Activated CD4-positive, alpha-beta T cell treated with anti-CD3 and anti-CD28 coated beads, Interleukin-2, amount 10 ng/mL, durations not matched to agents 24 days and 14 days (primary cell): Measurements from ENCODE around the gene ALG2. TPM values are rescaled to one million over a fixed set of nuclear protein-coding genes. Genes with fewer than 3 reads are reported as not detected.

Experiments used
- DNase-seq: peaks from one replicate; pipeline ENCODE4 v3.0.0; 2022
- H3K27ac Mint-ChIP-seq: one replicate; pipeline ENCODE4 v1.8.0; 2022; ENCODE audit warnings: mild to moderate bottlenecking, mixed read lengths
- H3K27me3 Mint-ChIP-seq: one replicate; pipeline ENCODE4 v1.8.0; 2022; ENCODE audit warnings: mixed read lengths
- H3K36me3 Mint-ChIP-seq: one replicate; pipeline ENCODE4 v1.8.0; 2022; ENCODE audit warnings: low read depth, mild to moderate bottlenecking, mixed read lengths
- H3K4me1 Mint-ChIP-seq: one replicate; pipeline ENCODE4 v1.8.0; 2021; ENCODE audit warnings: mixed read lengths
- H3K4me3 Mint-ChIP-seq: one replicate; pipeline ENCODE4 v1.8.0; 2022; ENCODE audit warnings: mild to moderate bottlenecking, moderate library complexity, mixed read lengths
- H3K9me3 Mint-ChIP-seq: one replicate; pipeline ENCODE4 v1.8.0; 2021; ENCODE audit warnings: mixed read lengths
- intact Hi-C: fragments of 100-400 bp; cut with micrococcal nuclease; formaldehyde crosslinking; loops from one replicate; pipeline ENCODE4 v1.15.1; 2023
- total RNA-seq: library from RNA; stranded (reverse); gene quantifications from 2 replicates; pipeline ENCODE4 v1.2.3, GENCODE V29; 2022

Gene ALG2
- total RNA-seq, 1 donor from 2014 or later: 29.2 TPM

DNA sequence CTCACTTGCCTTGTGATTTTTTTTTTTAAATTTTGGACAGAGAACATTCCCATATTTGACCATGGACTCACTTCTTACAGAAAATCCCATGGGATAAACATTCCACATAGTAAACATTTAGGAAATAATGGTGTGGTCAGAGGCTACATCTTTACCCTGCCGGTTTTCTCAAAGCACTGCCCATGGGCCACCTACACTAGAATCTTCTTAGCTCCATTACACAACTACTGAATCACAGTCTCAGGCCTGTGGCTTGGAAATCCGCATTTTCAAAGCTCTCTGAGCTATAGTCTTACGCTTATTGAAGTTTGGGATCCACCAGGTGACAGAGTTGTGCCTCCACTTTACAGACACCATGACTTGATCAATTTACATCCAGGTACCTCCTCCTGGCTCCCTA lies 39.4 kb downstream of the ALG2 start:
- Mint-ChIP-seq H3K4me3 (no peak overlapping the region), H3K9me3 (no peaks in the 10 kb centered on the region), H3K27ac (no peak overlapping the region), H3K27me3 (peaks cover 2% of the 10 kb centered on the region), H3K4me1 (peaks cover 53% of the 10 kb centered on the region), H3K36me3 (no peaks in the 10 kb centered on the region)
- no peak for DNase-seq
- intact Hi-C loops: loop anchor here (5.0 to 10.0 kb wide), 4 partner anchors 252 to 1412 kb away; no protein-coding TSS in a partner anchor

DNA sequence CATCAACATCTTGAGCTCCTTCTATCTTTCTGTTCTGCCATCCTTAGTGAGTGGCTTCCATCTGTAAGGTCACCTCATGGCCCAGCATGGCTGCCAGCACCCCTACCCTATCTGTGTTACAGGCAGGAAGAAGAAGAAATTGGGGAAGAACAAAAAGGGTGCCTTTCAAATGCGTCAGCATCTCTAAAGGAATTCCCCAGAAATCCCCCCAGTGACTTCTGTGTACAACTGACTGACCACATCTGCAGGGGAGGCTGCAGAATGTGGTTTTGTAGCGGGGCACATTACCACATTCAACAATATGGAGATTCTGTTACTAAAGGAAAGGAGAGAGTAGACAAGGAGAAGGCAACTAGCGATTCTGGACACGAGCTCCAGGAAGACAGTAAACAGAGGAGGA lies 40.1 kb downstream of the ALG2 start:
- peak; percentile 77 for DNase-seq
- H3K27me3 Mint-ChIP-seq: peaks cover 4% of the 10 kb centered on the region
- H3K27ac Mint-ChIP-seq: peak overlapping the region; percentile 87
- no peaks in the 10 kb centered on the region for H3K9me3 Mint-ChIP-seq
- intact Hi-C loops: loop anchor here (2.0 to 10.0 kb wide), 5 partner anchors 253 to 1413 kb away; partner anchors contain the start of gene NR4A3
- H3K4me1 Mint-ChIP-seq: peaks cover 53% of the 10 kb centered on the region
- no peaks in the 10 kb centered on the region for H3K36me3 Mint-ChIP-seq
- H3K4me3 Mint-ChIP-seq: peak overlapping the region; percentile 70

DNA sequence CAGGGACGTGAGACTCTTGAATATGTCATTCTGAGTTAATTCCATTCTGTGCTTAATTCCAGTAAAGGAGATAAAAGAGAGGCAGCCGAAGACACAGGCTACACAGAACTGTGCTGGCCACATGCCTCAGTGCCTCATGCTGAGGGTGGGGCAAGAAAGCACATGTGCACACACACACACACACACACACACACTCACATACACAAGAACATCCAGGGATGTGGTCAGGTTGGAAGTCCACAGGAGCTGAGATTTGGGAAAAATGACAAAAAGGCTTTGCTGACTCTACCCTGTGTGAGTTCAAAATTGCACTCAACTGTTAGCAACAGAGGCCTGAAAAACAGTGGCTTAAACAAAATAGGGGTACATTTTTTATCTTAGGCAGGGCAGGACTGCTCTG lies 40.5 kb downstream of the ALG2 start:
- peaks cover 4% of the 10 kb centered on the region for H3K27me3 Mint-ChIP-seq
- no peaks in the 10 kb centered on the region for H3K9me3 Mint-ChIP-seq
- peak overlapping the region; percentile 87 for H3K27ac Mint-ChIP-seq
- peak overlapping the region; percentile 70 for H3K4me3 Mint-ChIP-seq
- intact Hi-C loops: loop anchor here (2.0 to 10.0 kb wide), 5 partner anchors 254 to 1414 kb away; partner anchors contain the start of gene NR4A3
- H3K4me1 Mint-ChIP-seq: peaks cover 51% of the 10 kb centered on the region
- H3K36me3 Mint-ChIP-seq: no peaks in the 10 kb centered on the region
- no peak for DNase-seq

- intact Hi-C loops: loop anchor here (1.0 to 10.0 kb wide), 7 partner anchors 13 to 1414 kb away; partner anchors contain the start of gene NR4A3
- H3K4me1 Mint-ChIP-seq: peaks cover 51% of the 10 kb centered on the region
- peaks cover 4% of the 10 kb centered on the region for H3K27me3 Mint-ChIP-seq
- peak overlapping the region; percentile 70 for H3K4me3 Mint-ChIP-seq
- no peak for DNase-seq
- H3K36me3 Mint-ChIP-seq: no peaks in the 10 kb centered on the region
- peak overlapping the region; percentile 87 for H3K27ac Mint-ChIP-seq
- H3K9me3 Mint-ChIP-seq: no peaks in the 10 kb centered on the region
Observed at GRCh38 chr9:99180662-99181061, 41.1 kb downstream of the ALG2 start.

DNA sequence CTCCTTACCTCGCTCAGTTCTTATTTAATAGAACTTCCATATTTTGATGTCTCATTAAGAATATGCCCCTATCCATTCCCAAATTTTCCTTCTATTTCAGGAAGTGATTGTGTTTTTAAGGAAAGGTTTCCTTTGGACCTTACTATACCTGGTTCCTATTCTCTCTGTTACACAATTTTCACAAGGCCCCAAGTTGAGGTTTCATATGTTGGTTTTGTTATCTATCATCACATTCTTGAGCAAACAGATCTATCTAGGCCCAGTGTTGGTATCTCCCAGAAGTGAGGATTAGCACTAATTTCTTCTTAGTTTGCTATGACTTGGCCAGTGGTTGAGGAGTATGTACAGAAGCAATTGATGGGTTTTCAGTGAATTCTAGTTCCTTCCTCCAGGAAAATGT lies 41.5 kb downstream of the ALG2 start:
- peak overlapping the region; percentile 87 for H3K27ac Mint-ChIP-seq
- H3K4me1 Mint-ChIP-seq: peaks cover 51% of the 10 kb centered on the region
- peaks cover 4% of the 10 kb centered on the region for H3K27me3 Mint-ChIP-seq
- intact Hi-C loops: loop anchor here (1.0 to 10.0 kb wide), 7 partner anchors 13 to 1415 kb away; partner anchors contain the start of gene NR4A3
- H3K36me3 Mint-ChIP-seq: no peaks in the 10 kb centered on the region
- H3K4me3 Mint-ChIP-seq: peak overlapping the region; percentile 70
- H3K9me3 Mint-ChIP-seq: no peaks in the 10 kb centered on the region
- DNase-seq: no peak

DNA sequence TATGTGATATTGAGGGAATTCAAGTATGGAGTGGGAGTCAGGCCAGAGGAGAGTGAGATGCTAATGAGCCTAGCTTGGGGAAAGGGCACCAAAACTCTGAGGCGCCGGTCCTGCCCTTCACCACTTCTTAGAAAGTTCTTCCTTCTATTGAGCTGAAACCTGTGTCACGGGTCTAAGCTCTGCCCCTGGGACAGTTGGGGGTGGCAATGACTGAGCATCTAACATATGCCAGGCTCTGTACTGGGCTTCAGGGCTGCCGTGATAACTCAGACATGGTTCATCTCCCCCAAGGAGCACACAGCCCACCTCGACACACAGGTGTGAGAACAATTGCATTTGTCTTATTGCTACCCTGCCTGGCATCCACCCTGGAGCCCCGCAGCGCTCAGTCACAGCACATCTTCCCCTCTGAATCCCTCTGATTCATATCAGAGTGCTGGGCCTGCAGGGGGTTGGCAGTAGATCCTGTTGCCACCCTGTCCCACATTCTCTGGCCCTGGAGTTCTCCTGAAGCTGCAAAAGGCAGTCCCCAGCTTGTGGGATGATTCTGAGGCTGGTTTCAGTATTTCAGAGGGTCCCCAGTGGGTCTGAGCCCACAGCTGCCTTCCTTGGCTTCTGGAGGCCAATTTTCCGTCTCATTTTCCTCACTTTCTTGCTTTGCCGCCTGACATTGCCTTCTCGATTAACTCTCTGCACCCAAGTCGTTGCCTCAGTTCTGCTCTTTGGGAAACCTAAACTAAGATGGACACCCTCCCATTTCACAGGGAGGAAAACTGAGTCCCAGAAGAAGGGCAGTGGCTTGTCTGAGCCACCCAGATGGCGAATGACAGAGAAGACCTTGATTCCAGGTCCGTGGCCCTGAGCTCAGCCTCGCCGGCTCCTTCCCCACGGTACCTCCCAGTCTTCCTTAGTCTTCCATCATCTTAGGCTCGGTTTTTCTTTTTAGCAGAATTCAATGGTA lies 42.5 kb downstream of the ALG2 start:
- no peaks in the 10 kb centered on the region for H3K36me3 Mint-ChIP-seq
- DNase-seq: no peak
- no peak overlapping the region for H3K4me3 Mint-ChIP-seq
- no peaks in the 10 kb centered on the region for H3K9me3 Mint-ChIP-seq
- H3K27me3 Mint-ChIP-seq: peaks cover 4% of the 10 kb centered on the region
- peak overlapping the region; percentile 49 for H3K27ac Mint-ChIP-seq
- H3K4me1 Mint-ChIP-seq: peaks cover 49% of the 10 kb centered on the region
- intact Hi-C loops: no loop called here

GRCh38 chr9:99177576-99178366 lies 44.0 kb downstream of the ALG2 start:
- peaks cover 8% of the 10 kb centered on the region for H3K27me3 Mint-ChIP-seq
- intact Hi-C loops: no loop called here
- peaks cover 47% of the 10 kb centered on the region for H3K4me1 Mint-ChIP-seq
- no peak overlapping the region for H3K27ac Mint-ChIP-seq
- no peaks in the 10 kb centered on the region for H3K9me3 Mint-ChIP-seq
- DNase-seq: no peak
- H3K36me3 Mint-ChIP-seq: no peaks in the 10 kb centered on the region
- H3K4me3 Mint-ChIP-seq: no peak overlapping the region

GRCh38 chr9:99176527-99177013 lies 45.2 kb downstream of the ALG2 start:
- intact Hi-C loops: no loop called here
- Mint-ChIP-seq H3K27me3 (peaks cover 13% of the 10 kb centered on the region), H3K9me3 (no peaks in the 10 kb centered on the region), H3K36me3 (no peaks in the 10 kb centered on the region), H3K27ac (no peak overlapping the region), H3K4me1 (peaks cover 37% of the 10 kb centered on the region), H3K4me3 (no peak overlapping the region)
- DNase-seq: no peak

- intact Hi-C loops: no loop called here
- H3K27me3 Mint-ChIP-seq: peaks cover 16% of the 10 kb centered on the region
- H3K27ac Mint-ChIP-seq: no peak overlapping the region
- H3K36me3 Mint-ChIP-seq: no peaks in the 10 kb centered on the region
- H3K4me1 Mint-ChIP-seq: peaks cover 15% of the 10 kb centered on the region
- no peaks in the 10 kb centered on the region for H3K9me3 Mint-ChIP-seq
- no peak for DNase-seq
- no peak overlapping the region for H3K4me3 Mint-ChIP-seq
Observed at GRCh38 chr9:99173570-99174504, 47.9 kb downstream of the ALG2 start.

DNA sequence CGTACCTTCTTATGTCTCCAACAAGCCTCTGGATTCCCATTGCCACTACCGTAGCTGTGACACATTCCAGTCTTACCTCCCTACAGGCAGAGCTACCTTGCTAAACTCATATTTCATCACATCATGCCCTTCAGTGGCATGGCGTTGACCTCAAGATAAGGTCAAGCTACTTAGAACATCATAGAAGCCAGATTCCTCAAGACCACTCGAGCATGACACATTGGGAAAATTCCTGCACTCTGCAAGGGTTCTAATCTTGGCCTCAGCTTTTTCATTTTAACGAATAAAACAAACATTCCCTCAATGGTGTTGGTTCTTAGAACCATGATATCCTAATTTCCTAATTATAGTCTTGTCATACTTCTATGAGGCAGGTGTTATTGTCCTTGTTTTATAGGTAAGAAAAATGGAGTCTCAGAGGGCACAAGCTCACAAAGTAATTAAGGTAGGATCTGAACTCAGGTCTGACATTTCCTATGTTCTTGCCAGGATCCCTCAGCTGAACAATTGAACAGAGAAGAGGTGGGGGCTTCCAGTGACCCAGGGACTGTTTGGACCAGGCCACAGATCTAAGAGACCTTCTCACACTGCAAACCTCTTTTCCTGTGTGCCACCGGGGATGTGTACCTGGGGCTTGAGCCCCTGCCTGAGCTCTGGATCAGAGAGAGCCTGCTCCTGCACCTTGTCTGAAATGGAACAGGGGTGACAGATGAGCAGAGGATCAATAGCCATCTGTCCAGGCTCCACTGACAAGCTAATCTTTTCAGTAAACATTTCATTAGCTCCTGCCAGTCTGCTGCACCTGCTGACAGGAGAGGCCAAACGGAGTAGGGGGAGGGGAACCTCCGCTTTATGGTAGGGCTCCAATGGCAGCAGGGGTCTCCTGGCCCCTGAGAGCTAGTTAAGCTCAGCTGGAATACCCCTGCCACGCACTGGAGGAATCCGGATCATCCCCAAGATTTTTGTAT lies 49.3 kb downstream of the ALG2 start:
- DNase-seq: no peak
- no peak overlapping the region for H3K27ac Mint-ChIP-seq
- H3K36me3 Mint-ChIP-seq: no peaks in the 10 kb centered on the region
- H3K4me1 Mint-ChIP-seq: peaks cover 25% of the 10 kb centered on the region
- intact Hi-C loops: no loop called here
- H3K9me3 Mint-ChIP-seq: no peaks in the 10 kb centered on the region
- H3K4me3 Mint-ChIP-seq: no peak overlapping the region
- H3K27me3 Mint-ChIP-seq: peaks cover 16% of the 10 kb centered on the region

GRCh38 chr9:99171225-99172123 lies 50.3 kb downstream of the ALG2 start:
- Mint-ChIP-seq H3K27ac (no peak overlapping the region), H3K27me3 (peaks cover 11% of the 10 kb centered on the region), H3K9me3 (no peaks in the 10 kb centered on the region), H3K4me1 (peaks cover 26% of the 10 kb centered on the region), H3K4me3 (no peak overlapping the region), H3K36me3 (no peaks in the 10 kb centered on the region)
- intact Hi-C loops: no loop called here
- DNase-seq: no peak
